ENCODE results near the gene CNTNAP5. TPM values are rescaled to one million over a fixed set of nuclear protein-coding genes. Genes with fewer than 3 reads are reported as not detected.

The CNTNAP5 gene
- total RNA-seq, 1 experiment from 2014 or later = not detected

DNA sequence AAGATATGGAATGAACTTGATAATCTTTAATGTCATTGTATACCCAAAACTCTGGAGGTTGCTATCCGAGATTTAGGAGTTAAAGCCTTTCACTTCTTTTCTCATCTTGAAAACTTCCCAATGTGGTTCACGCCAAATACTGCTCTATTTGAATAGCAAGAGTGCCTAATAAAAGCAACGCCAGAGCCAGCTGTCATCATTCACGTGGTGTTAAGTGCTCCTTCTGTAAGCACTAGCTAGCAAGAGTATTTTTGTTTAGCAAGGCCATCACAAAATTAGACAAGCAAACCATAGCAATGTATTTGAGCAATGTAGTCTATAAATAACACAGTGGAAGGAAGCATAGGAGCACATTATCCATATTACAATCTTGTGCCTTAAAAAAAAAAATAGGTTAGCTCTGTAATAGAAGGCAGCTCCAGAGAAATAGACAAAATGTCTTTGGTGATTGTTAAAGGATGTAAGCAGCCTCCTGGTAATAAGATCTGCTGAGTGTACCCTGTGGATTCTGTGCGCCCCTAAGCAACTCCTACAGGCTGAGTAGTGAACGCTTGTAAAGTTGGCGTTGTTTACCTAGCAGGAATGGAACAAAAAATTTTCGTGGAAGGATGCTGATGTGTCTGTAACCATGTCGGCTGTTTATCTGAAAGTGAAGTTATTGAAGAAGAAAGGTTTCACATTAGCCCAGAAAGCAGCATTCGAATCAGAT, 518.0 kb downstream of the CNTNAP5 start:
- DNase-seq (ENCODE audit: low read depth) = no peak

DNA sequence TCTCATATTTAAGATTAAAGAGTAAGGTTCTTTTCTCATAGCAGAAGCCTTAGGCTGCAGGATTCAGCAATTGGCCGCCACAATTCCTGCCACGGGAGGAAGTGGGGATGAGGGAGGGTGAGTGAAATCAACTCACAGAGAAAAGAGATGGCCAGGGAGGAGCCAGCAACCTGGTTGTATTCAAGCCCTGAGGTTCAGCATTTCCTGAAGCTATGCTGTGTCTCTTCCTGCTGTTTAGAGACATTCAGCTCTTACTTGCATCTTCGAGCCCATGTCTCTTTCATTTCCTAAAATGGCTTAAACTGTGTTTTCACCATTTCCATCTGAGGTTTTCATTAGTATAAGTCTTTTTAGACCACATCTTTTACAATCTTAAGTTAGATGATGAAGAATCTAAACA, 522.6 kb downstream of the CNTNAP5 start:
- no peak for DNase-seq (ENCODE audit: low read depth)

DNA sequence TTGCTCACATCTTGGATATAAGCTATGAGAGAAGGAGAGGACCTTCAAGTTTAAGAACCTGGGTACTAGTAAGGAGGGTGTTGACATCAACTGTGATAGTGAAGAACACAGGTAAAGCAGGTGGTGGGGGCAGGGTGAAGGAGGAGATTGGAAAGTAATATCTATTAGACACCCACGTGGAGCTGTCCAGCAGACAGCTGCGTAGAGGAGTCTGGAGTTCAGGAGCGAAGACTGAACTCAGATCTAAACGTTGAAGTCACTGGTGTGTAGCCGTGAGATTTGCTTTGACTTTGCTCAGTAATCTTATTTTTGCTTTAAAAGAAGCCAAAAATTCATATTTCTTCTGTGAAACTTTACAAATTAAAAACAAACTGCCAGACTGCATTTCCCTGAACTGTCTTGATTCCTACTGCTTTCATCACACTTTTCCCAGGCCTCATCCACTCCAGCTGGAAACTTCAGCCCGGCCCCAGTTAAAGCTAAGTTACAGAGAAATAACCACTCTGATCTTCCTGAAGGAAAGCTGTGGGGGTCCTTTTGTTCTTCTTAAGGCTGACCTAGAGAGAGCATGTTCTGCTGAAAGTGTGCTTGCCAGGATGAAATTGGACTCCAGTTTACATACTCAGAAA, 533.3 kb downstream of the CNTNAP5 start:
- DNase-seq (ENCODE audit: low read depth) = no peak

DNA sequence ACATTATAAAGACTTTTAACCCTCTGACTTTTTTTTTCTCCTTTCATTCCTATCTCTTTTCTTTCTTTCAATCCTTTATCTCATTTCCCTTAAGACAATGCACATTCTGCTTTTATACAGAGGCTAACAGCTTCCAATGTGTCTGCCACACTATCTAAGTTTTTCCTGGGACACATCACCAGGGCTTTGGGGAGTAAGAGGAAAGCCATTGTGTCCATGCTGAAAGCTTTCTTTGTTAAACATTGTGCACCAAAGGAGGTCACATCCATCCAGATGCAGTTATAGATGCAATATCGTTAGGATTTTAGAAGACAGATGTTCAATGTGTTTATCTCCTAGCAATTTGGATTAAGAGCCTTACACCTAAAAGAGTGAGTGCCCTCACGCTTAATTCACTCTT, 534.1 kb downstream of the CNTNAP5 start:
- DNase-seq (ENCODE audit: low read depth) = no peak

DNA sequence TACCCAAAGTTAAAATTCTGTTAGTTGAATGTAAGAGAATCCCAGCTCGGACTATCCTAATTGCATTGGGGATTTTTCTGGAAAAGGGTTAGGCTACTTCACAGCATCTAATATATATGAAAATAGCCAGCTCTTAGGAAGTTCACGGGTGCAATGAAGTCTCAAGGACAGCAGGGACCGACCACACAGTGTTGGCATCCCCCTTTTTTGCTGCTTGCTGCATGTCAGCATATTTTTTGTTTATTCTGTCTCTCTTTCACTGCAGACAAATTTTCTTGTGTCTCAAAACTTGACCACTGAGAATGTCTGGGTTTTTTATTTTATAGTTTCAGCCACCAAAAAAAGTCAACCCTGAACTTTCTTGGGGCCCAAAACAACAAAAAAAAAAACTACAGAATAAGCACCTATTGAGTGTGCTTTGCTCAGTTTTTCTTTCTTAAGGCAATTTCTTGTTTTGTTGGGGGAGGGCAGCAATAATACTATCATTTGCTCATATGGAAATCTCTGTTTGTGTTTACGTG, 535.6 kb downstream of the CNTNAP5 start:
- DNase-seq (ENCODE audit: low read depth) = no peak

DNA sequence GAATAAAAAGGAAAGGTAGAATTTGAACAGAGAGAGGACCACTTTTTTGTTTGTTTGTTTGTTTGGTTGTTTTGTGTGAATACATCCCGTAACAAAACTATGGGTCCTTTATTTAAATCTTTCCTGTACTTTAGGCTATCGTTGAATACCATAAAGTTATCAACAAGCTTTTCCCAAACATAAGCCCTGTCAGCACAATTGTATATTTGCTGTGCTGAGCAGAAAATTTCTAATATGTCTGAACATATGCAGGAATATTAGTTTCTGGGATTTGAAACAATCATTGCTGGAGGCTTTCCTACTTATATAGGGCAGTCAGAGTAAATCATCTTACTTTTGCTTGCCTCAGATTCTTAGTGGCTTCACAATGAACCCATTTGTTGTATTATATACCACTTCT, 536.4 kb downstream of the CNTNAP5 start:
- no peak for DNase-seq (ENCODE audit: low read depth)

DNA sequence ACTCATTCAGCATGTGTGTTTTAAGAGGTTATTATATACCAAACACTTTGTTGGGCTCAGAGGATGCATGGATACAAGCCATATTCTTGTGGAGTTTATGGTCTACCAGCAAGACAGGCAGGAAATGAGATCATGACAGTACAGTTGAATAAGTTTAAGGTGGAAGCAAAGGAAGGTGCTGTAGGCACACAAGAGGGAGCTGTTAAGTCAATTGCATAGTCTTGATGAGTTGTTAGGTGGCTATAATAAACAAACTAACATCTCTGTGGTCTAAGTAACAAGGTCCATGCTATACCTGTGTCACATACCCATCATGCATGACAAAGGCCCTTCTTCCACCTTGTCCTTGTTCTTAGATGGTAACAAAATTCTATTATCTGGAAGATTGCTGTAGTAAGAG, 538.3 kb downstream of the CNTNAP5 start:
- no peak for DNase-seq (ENCODE audit: low read depth)

DNA sequence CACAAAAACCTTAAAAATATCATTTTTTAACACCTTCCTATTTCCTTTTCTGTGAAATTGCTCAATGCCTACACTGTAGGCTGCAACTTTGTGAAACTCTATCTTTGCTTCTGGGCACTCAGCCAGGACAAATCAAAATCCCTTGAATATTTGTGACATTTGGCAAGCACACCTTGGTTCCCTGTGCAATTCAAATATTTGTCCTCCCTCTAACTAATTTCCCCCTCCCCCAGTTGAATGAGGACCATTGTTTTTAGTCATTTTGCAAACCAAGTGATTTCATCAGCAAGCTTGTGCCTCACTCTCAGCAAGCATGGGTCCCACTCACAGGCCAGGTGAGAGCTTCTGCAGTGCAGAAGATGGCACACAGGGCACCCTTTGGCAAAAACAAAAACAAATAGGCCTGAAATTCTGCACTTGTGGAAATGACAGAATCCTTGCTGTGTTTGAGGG, 541.5 kb downstream of the CNTNAP5 start:
- DNase-seq (ENCODE audit: low read depth) = no peak

DNA sequence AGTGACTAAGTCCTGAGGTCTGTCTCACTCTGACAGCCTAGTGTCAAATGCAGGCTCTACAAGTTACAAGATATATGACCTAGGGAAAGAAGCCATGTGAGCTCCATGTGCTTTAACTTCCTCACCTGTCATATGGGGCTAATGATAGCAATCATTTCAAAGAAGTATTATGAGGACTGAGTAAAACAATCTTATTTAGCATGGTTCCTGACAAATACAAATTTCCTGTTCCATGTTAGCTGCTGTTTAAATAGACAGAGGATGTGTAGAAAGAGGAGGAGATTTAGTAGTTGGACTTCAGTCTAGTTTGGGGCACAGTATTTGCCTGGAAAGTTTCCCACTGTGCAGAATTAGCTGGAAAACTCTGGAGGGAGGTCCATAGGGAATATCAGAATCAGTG, 545.8 kb downstream of the CNTNAP5 start:
- DNase-seq (ENCODE audit: low read depth) = no peak

DNA sequence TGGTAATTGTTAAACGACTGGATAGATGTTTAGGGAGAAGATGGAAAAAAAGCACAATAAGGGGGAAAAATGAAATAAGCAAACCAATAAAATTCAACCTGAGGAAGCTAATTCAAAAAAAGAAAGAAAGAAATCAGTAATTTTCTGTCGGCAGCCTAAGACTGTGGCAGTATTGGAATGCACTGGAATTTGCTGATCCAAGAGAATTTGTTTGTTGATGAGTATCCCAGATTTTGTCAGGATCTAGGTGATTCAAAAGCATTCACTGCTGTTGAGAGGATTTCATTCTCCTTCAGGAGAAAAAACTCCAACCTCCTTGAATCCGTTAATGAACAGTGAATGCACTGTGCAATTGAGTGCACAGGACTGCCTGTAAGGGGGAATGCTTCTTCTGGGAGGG, 546.7 kb downstream of the CNTNAP5 start:
- no peak for DNase-seq (ENCODE audit: low read depth)

DNA sequence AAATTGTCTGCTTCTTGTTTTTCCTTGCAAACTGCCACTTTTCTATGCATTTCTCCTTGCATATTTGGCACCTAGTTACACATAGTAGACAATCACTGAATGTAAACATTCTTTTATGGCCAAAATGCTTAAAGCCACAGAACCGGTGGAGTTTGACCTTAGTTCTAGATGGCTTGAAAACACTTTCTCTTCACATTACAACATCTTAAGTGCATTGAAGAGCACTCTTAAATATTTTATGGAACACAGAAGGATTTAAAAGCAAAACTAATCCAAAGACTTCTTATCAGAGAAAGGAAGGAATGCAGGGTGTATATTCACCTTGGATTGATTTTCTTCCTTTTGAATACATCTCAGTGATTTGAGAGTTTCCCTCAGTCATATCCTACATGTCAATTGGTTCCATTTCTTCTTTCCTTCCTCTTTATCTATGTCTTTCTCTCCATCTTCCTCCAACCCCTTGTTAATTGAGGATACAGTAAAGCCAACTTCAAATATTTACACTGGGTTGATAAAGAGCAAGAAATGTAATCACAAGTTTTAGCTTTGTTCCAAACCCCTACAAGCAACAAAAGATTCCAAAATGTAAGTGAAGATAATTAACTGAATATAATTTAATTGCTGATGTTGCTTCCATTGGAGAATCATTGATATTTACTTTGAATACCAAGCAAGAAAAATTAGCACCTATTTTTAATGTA, 548.0 kb downstream of the CNTNAP5 start:
- no peak for DNase-seq (ENCODE audit: low read depth)

DNA sequence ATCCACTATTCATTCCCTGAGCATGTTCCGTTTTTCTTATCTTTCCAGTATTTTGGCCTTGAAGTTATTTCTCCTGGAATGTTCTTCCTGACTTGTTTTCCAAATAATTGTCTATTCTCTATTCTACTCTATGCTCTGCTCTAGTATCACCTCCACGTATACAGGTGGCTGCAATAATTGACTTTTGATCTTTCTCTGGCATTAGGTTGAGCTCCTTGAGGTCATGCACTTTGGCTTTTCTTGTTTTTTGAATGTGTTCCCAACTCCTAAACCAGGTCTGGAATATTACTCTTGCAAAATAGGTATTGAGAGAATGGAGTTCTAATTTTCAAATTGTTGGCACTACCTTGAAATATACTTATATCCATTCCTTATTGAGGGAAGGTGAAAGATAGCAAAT, 550.4 kb downstream of the CNTNAP5 start:
- DNase-seq (ENCODE audit: low read depth) = no peak

DNA sequence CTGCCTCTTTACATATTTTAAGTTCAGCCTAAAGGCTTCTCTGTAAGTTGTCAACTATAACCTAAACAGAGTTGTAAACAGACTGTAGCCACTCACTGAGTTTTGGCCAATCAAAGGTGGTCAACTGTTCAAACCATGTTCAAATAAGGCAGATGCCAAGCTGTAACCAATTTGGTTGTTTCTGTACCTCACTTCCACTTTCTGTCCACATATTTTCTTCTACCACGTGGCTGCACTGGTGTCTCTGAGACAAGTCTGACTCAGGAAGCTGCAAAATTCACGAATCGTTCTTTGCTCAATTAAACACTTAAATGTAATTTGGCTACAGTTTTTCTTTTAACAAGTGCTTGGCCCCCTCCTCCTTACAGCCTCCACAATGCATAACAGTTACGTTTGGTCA, 555.2 kb downstream of the CNTNAP5 start:
- no peak for DNase-seq (ENCODE audit: low read depth)

DNA sequence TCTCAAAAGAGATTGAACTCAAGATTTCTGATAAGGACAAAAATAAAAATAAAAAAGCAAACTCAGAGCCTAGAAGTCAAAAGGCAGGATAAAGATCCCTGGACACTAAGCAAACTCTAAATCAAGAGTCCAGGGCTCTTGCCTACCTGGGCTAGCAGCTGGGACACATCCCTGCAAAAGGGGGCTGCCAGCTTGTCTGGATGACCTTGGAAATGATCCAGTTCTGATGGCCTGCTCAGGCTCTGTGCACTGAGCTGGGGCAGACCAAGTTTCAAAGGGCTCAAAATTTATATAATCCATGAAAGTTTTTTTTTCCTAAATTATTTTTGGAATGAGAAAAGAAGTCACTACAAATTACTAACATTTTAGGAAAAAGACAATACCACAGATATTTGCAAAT, 557.3 kb downstream of the CNTNAP5 start:
- DNase-seq (ENCODE audit: low read depth) = no peak

DNA sequence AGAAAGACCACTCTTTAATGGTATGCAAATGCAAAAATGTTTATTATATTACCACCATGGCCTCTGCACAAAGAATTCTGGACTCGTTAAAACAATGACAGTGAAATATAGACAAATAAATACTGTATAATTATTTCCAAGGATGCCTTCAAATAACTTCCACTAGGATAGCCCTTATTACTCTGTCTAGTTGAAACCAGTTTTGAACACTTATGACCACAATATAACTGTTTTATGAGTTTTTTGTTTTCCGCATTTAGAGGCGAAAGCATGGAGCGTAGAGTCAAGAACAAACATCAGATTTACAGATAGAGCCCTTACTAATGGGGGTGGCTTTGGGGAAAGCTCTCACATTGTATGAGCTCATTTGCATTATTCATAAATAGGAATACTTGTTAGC, 559.5 kb downstream of the CNTNAP5 start:
- no peak for DNase-seq (ENCODE audit: low read depth)

DNA sequence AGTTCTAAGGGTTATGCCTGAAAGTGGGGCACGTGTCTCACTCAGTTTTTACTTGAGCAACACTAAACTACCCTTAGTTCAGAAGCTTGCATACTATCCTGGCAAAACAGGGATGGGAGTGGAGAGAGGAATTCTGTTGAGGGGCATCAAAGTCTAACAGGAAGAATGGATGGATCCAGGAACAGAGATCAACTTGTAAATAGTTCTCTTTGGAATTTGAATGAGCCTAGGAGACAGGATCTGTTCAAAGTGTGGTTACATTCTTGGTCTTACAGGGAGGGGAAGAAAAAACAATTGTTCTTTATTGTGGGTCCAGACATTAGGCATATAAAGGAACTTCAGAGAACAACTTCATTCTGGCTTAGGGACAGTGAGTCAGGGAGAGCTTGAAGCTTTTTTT, 560.2 kb downstream of the CNTNAP5 start:
- DNase-seq (ENCODE audit: low read depth) = no peak

DNA sequence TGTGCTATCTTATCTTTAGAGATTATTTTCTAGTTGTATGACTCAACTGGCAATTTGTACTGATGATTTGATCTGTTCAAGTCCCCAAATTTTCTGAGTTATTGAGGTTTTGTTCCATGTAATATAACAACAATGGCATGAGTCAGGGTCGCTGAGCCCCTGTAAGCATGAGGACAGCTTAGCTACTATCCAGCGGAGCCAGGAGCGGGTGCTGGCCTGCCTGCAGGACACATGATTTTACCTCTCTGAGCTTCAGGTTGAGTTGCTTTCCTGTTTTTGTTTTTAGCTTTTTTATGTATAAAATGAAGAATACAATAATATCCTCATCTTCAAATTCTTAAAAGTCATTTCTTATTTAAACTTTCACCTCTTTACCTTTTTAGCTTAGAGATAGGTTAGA, 561.1 kb downstream of the CNTNAP5 start:
- DNase-seq (ENCODE audit: low read depth) = no peak

DNA sequence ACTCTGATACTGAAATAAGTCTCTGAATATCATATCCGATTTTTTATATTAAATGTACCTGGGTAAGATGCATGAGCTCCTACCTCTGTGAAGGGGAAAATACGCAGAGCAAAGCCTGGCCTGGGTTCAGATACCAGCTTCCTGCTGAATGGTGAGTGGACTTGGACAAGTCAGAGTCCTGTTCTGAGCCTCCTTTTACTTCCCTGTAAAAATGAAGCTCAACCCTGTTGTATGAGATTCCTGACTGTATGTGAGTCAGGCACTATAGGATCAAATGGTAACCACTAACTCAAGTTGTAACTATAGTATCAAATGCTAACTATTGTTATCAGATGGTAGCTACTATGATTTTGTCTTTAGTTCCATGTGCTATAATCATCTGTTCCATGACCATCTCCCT, 561.7 kb downstream of the CNTNAP5 start:
- DNase-seq (ENCODE audit: low read depth) = no peak

DNA sequence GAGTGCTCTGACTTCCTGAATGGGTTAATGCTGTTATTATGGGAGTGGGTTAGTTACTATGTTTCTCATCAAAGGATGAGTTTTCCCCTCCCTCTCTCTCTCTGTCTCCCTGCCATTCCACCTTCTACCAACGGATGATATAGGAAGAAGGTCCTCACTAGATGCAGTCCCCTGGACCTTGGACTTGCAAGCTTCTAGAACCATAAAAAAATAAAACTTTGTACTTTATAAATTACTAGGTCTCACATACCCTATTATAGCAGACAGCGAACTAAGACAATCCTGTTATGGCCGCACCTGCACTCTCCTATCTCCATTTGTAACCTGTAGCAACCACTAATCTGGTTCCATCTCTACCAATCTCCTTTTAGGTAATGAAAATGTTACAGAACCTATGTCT, 564.9 kb downstream of the CNTNAP5 start:
- no peak for DNase-seq (ENCODE audit: low read depth)

DNA sequence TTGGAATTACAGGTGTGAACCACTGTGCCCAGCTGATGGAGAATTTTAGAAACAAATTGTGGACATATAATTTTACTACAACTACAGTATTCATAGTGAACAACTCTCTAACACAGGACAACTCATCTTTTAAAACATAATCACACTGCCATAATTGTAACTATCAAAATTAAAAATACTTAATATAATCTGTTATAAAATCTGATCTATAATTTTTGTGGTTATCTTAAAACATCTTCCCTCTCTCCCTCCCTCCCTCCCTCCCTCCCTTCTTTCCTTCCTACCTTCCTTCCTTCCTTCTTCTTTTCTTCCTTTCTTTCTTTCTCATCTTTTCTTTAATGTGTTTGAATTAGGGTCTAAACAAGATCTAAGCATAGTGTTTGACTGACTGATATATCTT, 577.7 kb downstream of the CNTNAP5 start:
- DNase-seq (ENCODE audit: low read depth) = no peak

DNA sequence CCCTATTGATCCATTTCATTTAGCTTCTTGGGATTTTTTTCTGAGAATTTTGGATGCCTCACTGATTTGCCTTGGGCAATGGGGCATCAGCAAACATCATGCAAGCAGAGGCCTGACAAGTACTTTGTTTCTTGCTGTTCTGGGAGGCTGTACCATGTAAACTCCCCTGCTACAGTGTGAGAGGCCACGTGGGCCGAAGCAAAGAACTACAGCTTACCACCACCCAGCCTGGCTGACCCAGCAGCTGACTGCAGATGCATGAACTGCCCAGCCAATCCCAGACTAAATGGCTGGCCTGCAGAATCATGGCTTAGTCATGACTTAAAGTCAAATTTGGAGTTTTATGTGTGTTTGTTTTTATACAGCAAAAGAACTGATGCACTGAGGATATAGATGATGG, 579.9 kb downstream of the CNTNAP5 start:
- DNase-seq (ENCODE audit: low read depth) = no peak

DNA sequence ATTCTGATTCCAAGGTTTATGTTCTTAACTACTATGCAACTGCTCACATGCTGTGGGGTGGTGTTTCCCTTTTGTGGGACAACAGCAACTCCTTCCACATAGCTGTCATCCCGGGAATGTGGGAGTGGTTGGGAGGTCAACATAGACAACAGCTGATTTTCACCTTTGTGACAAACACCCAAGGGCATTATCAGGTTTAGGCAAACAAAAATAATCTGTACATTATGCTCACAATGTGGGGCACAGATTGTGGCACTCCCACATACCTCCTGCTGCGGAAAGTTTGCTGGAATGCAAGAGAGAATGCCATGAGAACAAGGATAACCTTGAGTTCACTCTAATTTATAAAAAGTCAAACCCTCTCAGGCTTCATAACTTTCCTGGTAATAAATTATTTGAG, 582.6 kb downstream of the CNTNAP5 start:
- no peak for DNase-seq (ENCODE audit: low read depth)

DNA sequence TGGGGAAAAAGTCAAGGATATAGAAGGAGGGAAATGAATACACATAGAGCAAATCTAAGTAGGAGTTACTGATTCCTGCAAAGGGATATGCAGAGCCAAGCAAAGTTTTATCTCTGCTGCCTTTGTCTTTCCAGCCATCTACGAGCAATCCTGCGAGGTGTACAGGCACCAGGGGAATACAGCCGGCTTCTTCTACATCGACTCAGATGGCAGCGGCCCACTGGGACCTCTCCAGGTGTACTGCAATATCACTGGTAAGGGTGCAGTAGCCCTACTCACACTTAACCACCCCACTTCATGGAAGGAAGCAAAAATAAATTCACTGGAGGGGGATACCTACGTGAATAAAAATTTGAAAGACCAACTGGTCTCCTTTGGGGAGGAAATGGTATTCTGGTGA, 584.6 kb downstream of the CNTNAP5 start:
- no peak for DNase-seq (ENCODE audit: low read depth)
